ENCODE measurements around the gene TMX1.

The TMX1 gene

DNA sequence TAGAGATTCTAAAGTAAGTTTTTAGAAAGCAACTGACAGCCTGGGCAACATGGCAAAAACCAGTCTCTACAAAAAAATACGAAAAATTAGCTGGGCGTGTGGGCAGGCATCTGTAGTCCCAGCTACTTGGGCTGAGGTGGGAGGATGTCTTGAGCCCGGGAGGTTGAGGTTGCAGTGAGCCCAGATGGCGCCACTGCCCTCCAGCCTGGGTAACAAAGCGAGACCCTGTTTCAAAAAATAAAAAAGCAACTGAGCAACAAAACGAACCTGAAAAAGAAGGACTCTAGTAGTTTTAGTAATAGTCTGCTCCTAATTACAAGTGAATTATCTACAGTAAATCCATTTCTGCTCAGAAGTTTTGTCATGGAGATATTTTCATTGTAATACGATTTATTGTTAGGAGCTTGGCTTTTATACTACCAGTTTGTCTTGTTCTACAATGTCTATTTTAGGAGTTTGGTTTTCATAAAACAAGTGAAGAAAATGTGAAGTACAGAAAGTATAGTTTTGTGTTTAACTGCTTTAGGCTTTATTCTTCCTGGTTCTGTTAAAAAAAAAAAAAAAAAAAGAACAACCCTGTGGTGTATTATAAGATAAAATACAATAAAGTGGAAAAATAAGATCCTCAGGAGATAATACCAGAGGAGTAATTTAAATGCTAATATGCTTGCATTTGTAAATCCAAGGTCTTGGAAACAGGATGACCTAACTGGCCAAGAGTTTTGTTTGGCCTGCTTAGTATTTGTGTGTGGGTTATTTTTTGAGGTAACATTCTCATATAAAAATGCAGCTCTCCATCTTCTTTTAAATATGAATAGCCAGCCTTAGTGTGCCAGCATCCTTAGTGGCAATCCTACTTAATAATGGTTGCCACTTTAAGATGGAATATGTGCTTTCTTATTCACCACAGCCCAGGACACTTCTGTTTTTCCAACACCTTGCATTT lies 2.8 kb downstream of the TMX1 start:
- no peak for DNase-seq (ENCODE audit: low read depth in 2 of 2)

GRCh38 chr14:51244591-51244990 lies 4.5 kb downstream of the TMX1 start:
- DNase-seq (ENCODE audit: low read depth in 2 of 2), result no peak

GRCh38 chr14:51246032-51246431 lies 6.0 kb downstream of the TMX1 start:
- no peak for DNase-seq (ENCODE audit: low read depth in 2 of 2)

GRCh38 chr14:51248016-51248987 lies 8.3 kb downstream of the TMX1 start:
- DNase-seq (ENCODE audit: low read depth in 2 of 2), result no peak

GRCh38 chr14:51251486-51251885 lies 11.4 kb downstream of the TMX1 start:
- no peak for DNase-seq (ENCODE audit: low read depth in 2 of 2)

- no peak for DNase-seq (ENCODE audit: low read depth in 2 of 2)
Observed at GRCh38 chr14:51253880-51254279, 13.8 kb downstream of the TMX1 start.

DNA sequence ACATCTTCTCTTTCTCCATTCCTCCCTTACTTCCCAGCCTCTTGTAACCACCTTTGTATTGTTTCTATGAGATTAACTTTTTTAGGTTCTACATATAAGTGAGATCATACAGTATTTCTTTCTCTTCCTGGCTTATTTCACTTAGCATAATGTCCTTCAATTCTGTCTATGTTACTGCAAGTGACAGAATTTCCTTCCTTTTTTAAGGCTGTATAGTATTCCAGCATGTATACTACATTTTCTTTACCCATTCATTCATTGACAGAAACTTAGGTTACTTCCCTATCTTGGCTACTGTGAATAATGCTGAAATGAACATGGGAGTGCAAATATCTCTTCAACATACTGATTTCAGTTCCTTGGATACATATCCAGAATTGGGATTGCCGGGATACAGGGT lies 18.2 kb downstream of the TMX1 start:
- no peak for DNase-seq (ENCODE audit: low read depth in 2 of 2)

DNA sequence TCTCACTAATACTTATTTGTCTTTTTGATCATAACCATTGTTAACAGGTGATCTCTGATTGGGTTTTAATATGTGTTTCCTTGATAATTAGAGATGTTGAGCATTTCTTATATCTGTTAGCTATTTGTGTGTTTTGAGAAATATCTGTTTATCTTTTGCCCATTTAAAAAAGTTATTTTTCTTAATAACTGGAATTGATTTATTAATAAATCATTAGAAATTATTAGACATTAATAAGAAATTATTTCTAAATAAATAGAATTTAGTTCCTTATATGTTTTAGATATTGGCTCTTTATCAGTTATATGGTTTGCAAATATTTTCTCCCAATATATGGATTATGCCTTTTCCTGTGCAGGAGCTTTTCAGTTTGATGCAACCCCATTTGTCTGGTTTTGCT lies 18.7 kb downstream of the TMX1 start:
- DNase-seq (ENCODE audit: low read depth in 2 of 2), result no peak

DNA sequence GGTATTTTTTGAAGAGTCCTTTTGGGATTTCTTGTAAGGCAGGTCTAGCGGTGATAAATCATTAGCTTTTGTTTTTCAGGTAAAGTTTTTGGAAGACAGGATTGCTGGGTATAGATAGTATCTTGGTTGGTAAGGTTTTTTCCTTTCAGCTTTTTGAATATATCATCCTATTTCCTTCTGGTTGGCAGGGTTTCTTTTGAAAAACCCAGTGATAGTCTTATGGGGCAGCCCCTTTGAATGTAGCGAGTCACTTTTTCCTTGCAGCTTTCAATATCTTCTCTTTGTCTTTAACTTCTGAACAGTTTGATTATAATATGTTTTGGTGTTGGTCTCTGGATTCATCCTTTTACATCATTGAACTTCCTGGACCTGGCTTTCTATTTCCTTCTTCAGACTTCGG lies 20.2 kb downstream of the TMX1 start:
- DNase-seq (ENCODE audit: low read depth in 2 of 2), result no peak

DNA sequence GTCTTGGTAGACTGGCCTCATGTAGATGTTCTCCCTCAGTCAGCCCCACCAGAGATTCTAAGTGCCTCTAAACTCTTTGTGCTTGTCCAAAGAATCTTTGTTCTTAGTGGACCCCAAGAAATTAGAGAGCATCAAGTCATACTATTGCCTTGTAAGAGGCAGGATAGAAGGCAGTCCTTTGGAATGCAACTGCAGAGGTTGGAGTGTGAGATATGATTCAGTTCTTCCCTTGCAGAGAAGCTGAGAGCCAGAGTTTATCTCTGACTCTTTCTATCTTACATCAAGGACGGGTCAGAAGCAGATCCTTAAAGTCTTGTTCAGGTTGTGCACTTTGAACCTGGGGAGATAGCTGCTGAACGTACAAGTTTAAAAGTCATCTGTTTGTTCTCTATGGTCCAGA lies 21.1 kb downstream of the TMX1 start:
- DNase-seq (ENCODE audit: low read depth in 2 of 2), result no peak

GRCh38 chr14:51262868-51263267 lies 22.8 kb downstream of the TMX1 start:
- DNase-seq (ENCODE audit: low read depth in 2 of 2), result no peak

GRCh38 chr14:51269634-51270033 lies 29.6 kb downstream of the TMX1 start:
- no peak for DNase-seq (ENCODE audit: low read depth in 2 of 2)

GRCh38 chr14:51276605-51277004 lies 36.6 kb downstream of the TMX1 start:
- DNase-seq (ENCODE audit: low read depth in 2 of 2), result no peak

DNA sequence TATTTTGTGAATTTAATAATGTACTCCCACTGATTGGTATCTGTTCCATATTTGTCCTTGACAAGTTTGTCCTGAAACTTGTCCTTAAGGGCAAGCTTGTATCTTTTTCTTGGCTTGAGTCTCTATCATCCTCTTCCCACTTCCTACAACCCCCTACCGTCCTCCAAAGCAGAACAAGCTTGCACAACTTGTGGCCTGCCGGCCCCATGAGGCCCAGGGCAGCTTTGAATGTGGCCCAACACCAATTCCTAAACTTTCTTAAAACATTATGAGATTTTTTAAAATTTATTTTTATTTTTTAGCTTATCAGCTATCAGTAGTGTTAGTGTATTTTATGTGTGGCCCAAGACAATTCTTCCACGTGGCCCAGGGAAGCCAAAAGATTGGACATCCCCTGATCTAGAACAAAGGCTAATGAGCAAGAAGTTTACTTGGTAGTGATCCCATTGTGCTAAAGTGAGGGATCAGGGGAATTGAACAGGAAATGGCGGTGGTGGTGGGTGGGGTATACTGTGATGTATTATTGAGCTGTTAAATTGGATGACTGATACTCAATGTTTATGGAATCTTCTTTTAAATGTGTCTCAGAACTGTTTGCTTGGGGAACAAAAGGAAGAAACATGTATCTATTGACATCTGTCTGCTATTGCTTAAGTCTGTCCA lies 37.8 kb downstream of the TMX1 start:
- no peak for DNase-seq (ENCODE audit: low read depth in 2 of 2)

DNA sequence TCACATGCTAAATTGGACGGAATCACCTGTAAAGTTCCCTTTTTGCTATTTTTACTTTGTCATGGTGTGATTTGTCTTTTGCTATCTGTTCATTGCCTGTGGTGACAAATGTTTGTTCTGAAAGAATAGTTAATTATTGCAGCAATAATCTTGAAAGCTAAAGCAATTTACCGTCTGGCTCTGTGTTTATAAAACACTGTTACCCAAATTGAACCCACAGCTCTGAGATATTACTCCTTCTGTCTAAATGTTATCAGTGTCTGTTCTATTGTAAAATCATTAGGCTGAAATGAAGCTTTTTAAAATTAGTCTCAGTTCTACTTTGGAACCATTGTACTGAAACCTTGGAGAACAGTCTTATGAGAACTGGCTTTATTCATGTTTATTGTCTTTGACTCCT lies 42.5 kb downstream of the TMX1 start:
- no peak for DNase-seq (ENCODE audit: low read depth in 2 of 2)

- no peak for DNase-seq (ENCODE audit: low read depth in 2 of 2)
Observed at GRCh38 chr14:51283402-51284085, 43.5 kb downstream of the TMX1 start.

GRCh38 chr14:51284241-51284640 lies 44.2 kb downstream of the TMX1 start:
- DNase-seq (ENCODE audit: low read depth in 2 of 2), result no peak

GRCh38 chr14:51285120-51285519 lies 45.1 kb downstream of the TMX1 start:
- DNase-seq (ENCODE audit: low read depth in 2 of 2), result no peak

GRCh38 chr14:51289169-51289568 lies 49.1 kb downstream of the TMX1 start:
- no peak for DNase-seq (ENCODE audit: low read depth in 2 of 2)

DNA sequence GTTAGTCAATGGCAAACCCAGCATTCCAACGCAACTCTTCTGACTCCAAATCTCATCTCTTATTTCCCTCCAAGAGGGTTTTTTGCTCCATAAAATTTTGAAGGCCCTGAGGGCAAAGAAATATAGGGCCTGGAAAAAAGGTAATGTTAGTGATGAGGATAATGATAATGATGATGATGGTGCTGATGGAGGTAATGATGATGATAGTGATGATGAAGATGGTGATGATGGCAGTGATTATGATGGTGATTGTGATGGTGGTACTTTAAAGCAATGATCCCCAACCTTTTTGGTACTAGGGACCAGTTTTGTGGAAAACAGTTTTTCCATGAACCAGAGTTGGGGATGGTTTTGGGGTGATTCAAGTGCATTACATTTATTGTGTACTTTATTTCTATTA lies 50.1 kb downstream of the TMX1 start:
- DNase-seq (ENCODE audit: low read depth in 2 of 2), result no peak

- no peak for DNase-seq (ENCODE audit: low read depth in 2 of 2)
Observed at GRCh38 chr14:51291016-51291415, 51.0 kb downstream of the TMX1 start.

Measured in stimulated activated CD8-positive, alpha-beta memory T cell treated with anti-CD3 and anti-CD28 coated beads, Interleukin-7, amount 100 ng/mL, for 1 hour (primary cell).